ENCODE data around the gene TMEM143.

GRCh38 chr19:48363500-48363809, 285 bp downstream of the TMEM143 start:
- no peak for TF ChIP-seq CTCF (IDR thresholded peaks at IDR 0.05)
- TF ChIP-seq POLR2AphosphoS5 (IDR thresholded peaks at IDR 0.05; ENCODE audit: insufficient read depth in 1 of 2, low read depth in 1 of 2): no peak
